Smooth muscle cell (in vitro differentiated cells): ENCODE data around the gene HNF4A. TPM values are rescaled to one million over a fixed set of nuclear protein-coding genes. Genes with fewer than 3 reads are reported as not detected.

Experiments used
- DNase-seq: peaks from one replicate; lab custom pipeline; 2025; ENCODE audit not compliant: unreplicated experiment; lab: John Stamatoyannopoulos, UW
- H2AFZ ChIP-seq: fragments of 200-600 bp; sonication (generic); 2 replicates; pipeline ENCODE4 v1.6.0; 2016; ENCODE audit warnings: antibody characterized with exemption, low read depth, mild to moderate bottlenecking
- H3F3A ChIP-seq: fragments of 200-600 bp; sonication (generic); 2 replicates; pipeline ENCODE4 v1.6.0; 2017; ENCODE audit warnings: antibody characterized with exemption, low read depth
- H3K27ac ChIP-seq: fragments of 200-600 bp; sonication (generic); 2 replicates; pipeline ENCODE4 v1.5.1; 2016; ENCODE audit warnings: low read depth, mild to moderate bottlenecking
- H3K27me3 ChIP-seq: fragments of 200-600 bp; sonication (generic); 2 replicates; pipeline ENCODE4 v1.6.1; 2016; ENCODE audit warnings: low read depth, mild to moderate bottlenecking
- H3K36me3 ChIP-seq: fragments of 200-600 bp; sonication (generic); 2 replicates; pipeline ENCODE4 v1.5.1; 2016; ENCODE audit warnings: low read depth
- H3K4me1 ChIP-seq: fragments of 200-600 bp; sonication (generic); 2 replicates; pipeline ENCODE4 v1.5.1; 2016; ENCODE audit warnings: low read depth
- H3K4me2 ChIP-seq: fragments of 200-600 bp; sonication (generic); 2 replicates; pipeline ENCODE4 v1.6.0; 2016; ENCODE audit warnings: mild to moderate bottlenecking
- H3K4me3 ChIP-seq: fragments of 200-600 bp; sonication (generic); 2 replicates; pipeline ENCODE4 v1.5.1; 2016; ENCODE audit warnings: mild to moderate bottlenecking
- H3K79me2 ChIP-seq: fragments of 200-600 bp; sonication (generic); 2 replicates; pipeline ENCODE4 v1.6.0; 2016; ENCODE audit warnings: low read depth, mild to moderate bottlenecking
- H3K9ac ChIP-seq: fragments of 200-600 bp; sonication (generic); 2 replicates; pipeline ENCODE4 v1.6.0; 2016; ENCODE audit warnings: low read depth
- H3K9me3 ChIP-seq: fragments of 200-600 bp; sonication (generic); replicated peaks from 2 replicates; pipeline ENCODE4 v1.5.1; 2016; ENCODE audit warnings: low read depth
- H4K20me1 ChIP-seq: fragments of 200-600 bp; sonication (generic); 2 replicates; pipeline ENCODE4 v1.6.0; 2016; ENCODE audit warnings: low read depth
- CTCF ChIP-seq: fragments of 200-600 bp; sonication (generic); IDR thresholded peaks from 2 replicates; pipeline ENCODE4 v1.5.1; 2017; ENCODE audit warnings: borderline replicate concordance, mild to moderate bottlenecking, antibody characterized with exemption; ENCODE audit not compliant: insufficient read depth, poor library complexity, severe bottlenecking
- WGBS: methylation state at CpG from one replicate; pipeline ENCODE4 v1.1.7; 2016; ENCODE audit warnings: low lambda C conversion rate; 5-methylcytosine and 5-hydroxymethylcytosine counted together
- polyA plus RNA-seq: library from polyadenylated mRNA; unstranded; fragments of >200 nt; fragmentation: Nextera tagmentation; extraction: Ambion mirVana; gene quantifications from 2 replicates; pipeline ENCODE4 v1.2.1, GENCODE V29; 2016
- total RNA-seq: library from RNA; depleted of rRNA; stranded (reverse); fragments of >200 nt; gene quantifications from 2 replicates; pipeline ENCODE4 v1.2.3, GENCODE V29; 2014

The HNF4A gene
- total and polyA plus RNA-seq, 2 experiments from 2014 or later, result not detected

GRCh38 chr20:44331201-44331600, 24.3 kb upstream of the HNF4A start:
- Histone ChIP-seq H3K36me3 (no peaks in the 10 kb centered on the region), H3K4me1 (peaks cover 8% of the 10 kb centered on the region), H3K27me3 (no peaks in the 10 kb centered on the region), H3K4me3 (no peak overlapping the region), H2AFZ (no peak overlapping the region), H3K9me3 (no peaks in the 10 kb centered on the region), H3K4me2 (no peak overlapping the region), H3K9ac (no peak overlapping the region), H3F3A (no peaks in the 10 kb centered on the region), H4K20me1 (no peaks in the 10 kb centered on the region), H3K79me2 (no peaks in the 10 kb centered on the region), H3K27ac (no peak overlapping the region)
- no peak for TF ChIP-seq CTCF
- DNase-seq, result no peak
- WGBS, result 97% methylated on average over 2 of the region's 2 CpGs

- Histone ChIP-seq H4K20me1 (no peaks in the 10 kb centered on the region), H2AFZ (no peak overlapping the region), H3K4me2 (no peak overlapping the region), H3K27me3 (no peaks in the 10 kb centered on the region), H3K9ac (no peak overlapping the region), H3F3A (no peaks in the 10 kb centered on the region), H3K27ac (no peak overlapping the region), H3K9me3 (no peaks in the 10 kb centered on the region), H3K36me3 (no peaks in the 10 kb centered on the region), H3K79me2 (no peaks in the 10 kb centered on the region), H3K4me1 (peaks cover 6% of the 10 kb centered on the region), H3K4me3 (no peak overlapping the region)
- no peak for TF ChIP-seq CTCF
- DNase-seq, result no peak
- WGBS, result 72% methylated on average over 7 of the region's 8 CpGs
These were observed 21.2 kb upstream of the HNF4A start for GRCh38 chr20:44334306-44334705.

- H3K27me3 ChIP-seq, result no peaks in the 10 kb centered on the region
- H3K79me2 ChIP-seq, result no peaks in the 10 kb centered on the region
- H3K9me3 ChIP-seq, result no peaks in the 10 kb centered on the region
- H3K4me1 ChIP-seq, result peaks cover 6% of the 10 kb centered on the region
- no peak for DNase-seq
- H3F3A ChIP-seq, result no peaks in the 10 kb centered on the region
- H2AFZ ChIP-seq, result no peak overlapping the region
- TF ChIP-seq CTCF, result no peak
- H3K27ac ChIP-seq, result no peak overlapping the region
- H3K9ac ChIP-seq, result no peak overlapping the region
- no peaks in the 10 kb centered on the region for H3K36me3 ChIP-seq
- no peak overlapping the region for H3K4me2 ChIP-seq
- 79% methylated on average over 4 of the region's 4 CpGs for WGBS
- H3K4me3 ChIP-seq, result no peak overlapping the region
- no peaks in the 10 kb centered on the region for H4K20me1 ChIP-seq
These were observed 20.8 kb upstream of the HNF4A start for GRCh38 chr20:44334709-44335108.

GRCh38 chr20:44335675-44336074, 19.8 kb upstream of the HNF4A start:
- H3K79me2 ChIP-seq, result no peaks in the 10 kb centered on the region
- H3F3A ChIP-seq, result no peaks in the 10 kb centered on the region
- H3K4me3 ChIP-seq, result no peak overlapping the region
- no peak for DNase-seq
- no peaks in the 10 kb centered on the region for H4K20me1 ChIP-seq
- no peak overlapping the region for H2AFZ ChIP-seq
- H3K4me1 ChIP-seq, result peaks cover 6% of the 10 kb centered on the region
- no peak overlapping the region for H3K9ac ChIP-seq
- H3K27me3 ChIP-seq, result no peaks in the 10 kb centered on the region
- H3K4me2 ChIP-seq, result no peak overlapping the region
- WGBS, result 79% methylated on average over 2 of the region's 2 CpGs
- no peaks in the 10 kb centered on the region for H3K36me3 ChIP-seq
- TF ChIP-seq CTCF, result no peak
- no peak overlapping the region for H3K27ac ChIP-seq
- H3K9me3 ChIP-seq, result no peaks in the 10 kb centered on the region
